Breast epithelium (tissue), 3 donors: ENCODE measurements around the gene ANKRD6.

Experiments
- CTCF ChIP-seq, 3 donors: fragments of 450-650 bp; IDR thresholded peaks; one replicate each; pipeline ENCODE4 v1.5.1; 2016 to 2017; ENCODE audit warnings: antibody characterized with exemption in 3 of 3, mild to moderate bottlenecking in 3 of 3, moderate library complexity in 3 of 3
- POLR2A ChIP-seq: fragments of 450-650 bp; IDR thresholded peaks from one replicate; pipeline ENCODE4 v1.6.1; 2016; ENCODE audit warnings: antibody characterized with exemption, mild to moderate bottlenecking, moderate library complexity
- POLR2AphosphoS5 ChIP-seq, 3 donors: sonication (generic); formaldehyde crosslinking; IDR thresholded peaks; one replicate each; pipeline ENCODE4 v1.6.1; 2017; ENCODE audit warnings: antibody characterized with exemption in 3 of 3

GRCh38 chr6:89388846-89389245 lies 44.1 kb upstream of the ANKRD6 start:
- no peak for TF ChIP-seq CTCF (IDR thresholded peaks at IDR 0.05)
- TF ChIP-seq POLR2A = no peak
- TF ChIP-seq POLR2AphosphoS5 (IDR thresholded peaks at IDR 0.05) = no peak
